HepG2 (cell line): ENCODE data around the gene ARAP3. TPM values are rescaled to one million over a fixed set of nuclear protein-coding genes. Genes with fewer than 3 reads are reported as not detected.

Experiments used
- CAMTA2 ChIP-seq: sonication (generic); formaldehyde crosslinking; IDR thresholded peaks from 2 replicates; pipeline ENCODE4 v1.4.0; 2020; ENCODE audit warnings: mild to moderate bottlenecking, missing genetic modification reagents, borderline replicate concordance
- CENPX ChIP-seq: sonication (generic); formaldehyde crosslinking; IDR thresholded peaks from 2 replicates; pipeline ENCODE4 v1.9.0; 2021; ENCODE audit warnings: mild to moderate bottlenecking, missing genetic modification reagents, moderate library complexity
- MAFK ChIP-seq, 2 experiments: IDR thresholded peaks in 1 of 2; conservative IDR thresholded peaks in 1 of 2; 2 replicates each; pipeline ENCODE4 v1.6.1; 2011; ENCODE audit warnings: improper control_type of control experiment in 2 of 2, low read length in 2 of 2
- MEIS2 ChIP-seq: sonication (generic); formaldehyde crosslinking; IDR thresholded peaks from 2 replicates; pipeline ENCODE4 v1.9.0; 2021; ENCODE audit warnings: mild to moderate bottlenecking, missing genetic modification reagents
- MLXIP ChIP-seq: sonication (generic); formaldehyde crosslinking; IDR thresholded peaks from 2 replicates; pipeline ENCODE4 v1.9.0; 2021; ENCODE audit warnings: missing genetic modification reagents, borderline replicate concordance
- PAWR ChIP-seq: sonication (generic); formaldehyde crosslinking; IDR thresholded peaks from 2 replicates; pipeline ENCODE4 v1.4.0; 2020; ENCODE audit warnings: missing genetic modification reagents, mild to moderate bottlenecking, borderline replicate concordance
- PAXIP1 ChIP-seq: sonication (generic); formaldehyde crosslinking; conservative IDR thresholded peaks from 2 replicates; pipeline ENCODE4 v1.4.0; 2020; ENCODE audit warnings: mild to moderate bottlenecking, missing genetic modification reagents, moderate library complexity
- PITX1 ChIP-seq: sonication (generic); formaldehyde crosslinking; IDR thresholded peaks from 2 replicates; pipeline ENCODE4 v1.5.1; 2020; ENCODE audit warnings: mild to moderate bottlenecking, missing genetic modification reagents
- PRMT3 ChIP-seq: sonication (generic); formaldehyde crosslinking; IDR thresholded peaks from 2 replicates; pipeline ENCODE4 v1.8.1; 2022; ENCODE audit warnings: low read depth, mild to moderate bottlenecking, moderate library complexity, missing genetic modification reagents, borderline replicate concordance
- TFE3 ChIP-seq: IDR thresholded peaks from 2 replicates; pipeline ENCODE4 v1.6.1; 2016
- ZFX ChIP-seq: sonication (generic); formaldehyde crosslinking; IDR thresholded peaks from 2 replicates; pipeline ENCODE4 v1.4.0; 2020; ENCODE audit warnings: mild to moderate bottlenecking, low read depth, missing genetic modification reagents, moderate library complexity
- ZNF362 ChIP-seq: sonication (generic); formaldehyde crosslinking; IDR thresholded peaks from 2 replicates; pipeline ENCODE4 v1.4.0; 2020; ENCODE audit warnings: missing genetic modification reagents, mild to moderate bottlenecking, borderline replicate concordance
- ZNF543 ChIP-seq: sonication (generic); formaldehyde crosslinking; IDR thresholded peaks from 2 replicates; pipeline ENCODE4 v1.4.0; 2020; ENCODE audit warnings: mild to moderate bottlenecking, missing genetic modification reagents
- ZNF619 ChIP-seq: sonication (generic); formaldehyde crosslinking; IDR thresholded peaks from 2 replicates; pipeline ENCODE4 v1.4.0; 2020; ENCODE audit warnings: mild to moderate bottlenecking, missing genetic modification reagents
- ZNF639 ChIP-seq: conservative IDR thresholded peaks from 2 replicates; pipeline ENCODE4 v1.6.1; 2018; ENCODE audit warnings: missing genetic modification reagents
- ZNF761 ChIP-seq: sonication (generic); formaldehyde crosslinking; conservative IDR thresholded peaks from 2 replicates; pipeline ENCODE4 v1.4.0; 2020; ENCODE audit warnings: mild to moderate bottlenecking, missing genetic modification reagents
- ZNF788 ChIP-seq: sonication (generic); formaldehyde crosslinking; IDR thresholded peaks from 2 replicates; pipeline ENCODE4 v1.5.0; 2020; ENCODE audit warnings: mild to moderate bottlenecking, missing genetic modification reagents, borderline replicate concordance
- polyA plus RNA-seq, 8 experiments: library from polyadenylated mRNA; depleted of rRNA in 3 of 8; stranded (reverse) in 7 of 8; unstranded in 1 of 8; fragments of >200 nt; fragmentation: Illumina TruSeq in 4 of 8; extraction: Trizol in 4 of 8; gene quantifications; 2 replicates each; pipeline versions ENCODE4 v1.2.1 to v1.2.3, GENCODE V29; 2011 to 2016; ENCODE audit warnings: low read depth in 4 of 8, missing spikeins in 1 of 8, mixed read lengths in 1 of 8; ENCODE audit not compliant: insufficient read depth in 1 of 8
- total RNA-seq, 5 experiments: library from RNA; depleted of rRNA; stranded (reverse); fragments of >200 nt; fragmentation: Illumina TruSeq; extraction: Trizol; gene quantifications; 2 replicates each; pipeline ENCODE4 v1.2.3, GENCODE V29; 2016; ENCODE audit warnings: low read depth in 1 of 5

ARAP3 gene
- total and polyA plus RNA-seq, 2 of the 13 experiments (the other 11 are each of a cell fraction or from before 2014, with no cell fraction given): 0.25 TPM; not detected in 1

GRCh38 chr5:141618804-141619554 is 63.1 kb downstream of the ARAP3 start, which contains the start of gene DIAPH1 (continued):
- no peak for TF ChIP-seq ZFX (CRISPR knock-in tag)
- TF ChIP-seq ZNF788: peak; percentile 93; the same call in 1 of the 2 replicates
- TF ChIP-seq ZNF619: peak; percentile 84; the same call in 1 of the 2 replicates
- no peak for TF ChIP-seq MAFK (conservative IDR thresholded peaks at IDR 0.05 in 1 of 2, IDR thresholded peaks at IDR 0.05 in 1 of 2; ENCODE audit: low read length in 2 of 2)
- TF ChIP-seq ZNF639 (CRISPR knock-in tag): peak; percentile 66; the same call in 1 of the 2 replicates
- TF ChIP-seq PAXIP1 (CRISPR knock-in tag): peak; percentile 79
- TF ChIP-seq ZNF543 (CRISPR knock-in tag): peak; percentile 79
- peak; percentile 59 for TF ChIP-seq MEIS2 (CRISPR knock-in tag)
- peak; percentile 97 for TF ChIP-seq MLXIP (CRISPR knock-in tag)
- TF ChIP-seq PITX1 (CRISPR knock-in tag): peak; percentile 65; the same call in 1 of the 2 replicates
- TF ChIP-seq ZNF761: peak; percentile 74; the same call in 1 of the 2 replicates
- TF ChIP-seq PRMT3 (CRISPR knock-in tag): no peak
- no peak for TF ChIP-seq CENPX (CRISPR knock-in tag)
- peak; percentile 42; the same call in 1 of the 2 replicates for TF ChIP-seq ZNF362 (CRISPR knock-in tag)
- TF ChIP-seq TFE3: peak; percentile 31; the same call in 1 of the 2 replicates
- TF ChIP-seq PAWR (CRISPR knock-in tag): 0 out of 2 replicates have a peak, but pooled peaks have one; percentile 36
- TF ChIP-seq CAMTA2 (CRISPR knock-in tag): no peak
